ENCODE data around the gene RARA.

RARA gene

DNA sequence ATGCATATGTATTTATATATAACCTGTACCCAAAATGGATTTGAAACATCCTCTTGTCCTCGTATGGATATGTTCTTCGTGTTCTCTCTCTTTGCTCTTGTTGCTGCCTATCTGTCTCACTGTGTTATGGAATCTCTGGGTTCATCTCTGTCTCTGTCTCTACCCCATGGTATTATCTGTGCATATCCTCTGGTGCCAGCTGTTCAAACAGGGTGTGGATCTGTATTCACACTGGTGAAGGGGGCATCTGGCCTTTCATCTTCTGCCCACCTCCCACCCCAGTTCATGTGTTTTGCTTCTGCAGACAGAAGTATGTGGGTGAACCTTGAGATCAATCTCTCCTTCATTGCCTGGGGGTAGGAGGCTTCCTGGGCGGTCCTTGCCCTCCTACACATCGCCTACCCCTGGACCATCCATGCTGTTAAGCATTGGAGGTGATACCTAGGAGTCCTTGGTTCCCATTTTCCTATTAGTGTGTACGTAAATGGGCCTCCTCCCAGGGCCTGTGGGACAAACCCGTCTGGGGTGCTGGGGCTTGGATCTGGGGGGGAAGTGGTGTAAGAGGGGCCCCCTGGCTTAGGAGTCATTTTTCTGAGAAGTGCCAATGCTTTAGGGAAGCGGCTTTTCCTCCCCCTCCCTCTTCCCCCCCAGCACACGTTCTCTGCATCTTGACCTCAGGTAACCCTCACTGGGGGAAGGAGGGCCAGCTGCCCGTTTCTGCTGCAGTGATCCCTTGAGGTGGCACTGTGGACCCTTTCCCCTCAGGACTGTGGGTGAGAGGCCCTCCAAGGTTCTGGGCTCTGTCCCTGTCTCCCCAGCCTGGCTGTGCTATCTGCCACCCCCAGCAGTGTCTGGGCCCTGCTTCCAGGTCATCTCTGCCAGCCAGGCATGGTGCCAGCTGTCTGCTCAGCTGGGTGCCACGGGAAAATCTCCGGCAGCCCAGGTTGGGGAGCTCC, 21.1 kb downstream of the RARA start:
- peaks cover 19% of the 10 kb centered on the region for H3K4me1 ChIP-seq (ENCODE audit: control insufficient read depth, insufficient read depth, low read length)
- no peak overlapping the region for H3K27ac ChIP-seq (ENCODE audit: extremely low read depth, low read depth, low read length)
- peak; percentile 47 for TF ChIP-seq GLIS2 (tag by site-specific recombination; IDR thresholded peaks at IDR 0.05)
- TF ChIP-seq, protein P1, sequence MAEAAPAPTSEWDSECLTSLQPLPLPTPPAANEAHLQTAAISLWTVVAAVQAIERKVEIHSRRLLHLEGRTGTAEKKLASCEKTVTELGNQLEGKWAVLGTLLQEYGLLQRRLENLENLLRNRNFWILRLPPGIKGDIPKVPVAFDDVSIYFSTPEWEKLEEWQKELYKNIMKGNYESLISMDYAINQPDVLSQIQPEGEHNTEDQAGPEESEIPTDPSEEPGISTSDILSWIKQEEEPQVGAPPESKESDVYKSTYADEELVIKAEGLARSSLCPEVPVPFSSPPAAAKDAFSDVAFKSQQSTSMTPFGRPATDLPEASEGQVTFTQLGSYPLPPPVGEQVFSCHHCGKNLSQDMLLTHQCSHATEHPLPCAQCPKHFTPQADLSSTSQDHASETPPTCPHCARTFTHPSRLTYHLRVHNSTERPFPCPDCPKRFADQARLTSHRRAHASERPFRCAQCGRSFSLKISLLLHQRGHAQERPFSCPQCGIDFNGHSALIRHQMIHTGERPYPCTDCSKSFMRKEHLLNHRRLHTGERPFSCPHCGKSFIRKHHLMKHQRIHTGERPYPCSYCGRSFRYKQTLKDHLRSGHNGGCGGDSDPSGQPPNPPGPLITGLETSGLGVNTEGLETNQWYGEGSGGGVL (tag by site-specific recombination; IDR thresholded peaks at IDR 0.05) = peak; percentile 78
- peak; percentile 69 for TF ChIP-seq ZIC2 (tag by site-specific recombination; IDR thresholded peaks at IDR 0.05)
- TF ChIP-seq, protein P2, sequence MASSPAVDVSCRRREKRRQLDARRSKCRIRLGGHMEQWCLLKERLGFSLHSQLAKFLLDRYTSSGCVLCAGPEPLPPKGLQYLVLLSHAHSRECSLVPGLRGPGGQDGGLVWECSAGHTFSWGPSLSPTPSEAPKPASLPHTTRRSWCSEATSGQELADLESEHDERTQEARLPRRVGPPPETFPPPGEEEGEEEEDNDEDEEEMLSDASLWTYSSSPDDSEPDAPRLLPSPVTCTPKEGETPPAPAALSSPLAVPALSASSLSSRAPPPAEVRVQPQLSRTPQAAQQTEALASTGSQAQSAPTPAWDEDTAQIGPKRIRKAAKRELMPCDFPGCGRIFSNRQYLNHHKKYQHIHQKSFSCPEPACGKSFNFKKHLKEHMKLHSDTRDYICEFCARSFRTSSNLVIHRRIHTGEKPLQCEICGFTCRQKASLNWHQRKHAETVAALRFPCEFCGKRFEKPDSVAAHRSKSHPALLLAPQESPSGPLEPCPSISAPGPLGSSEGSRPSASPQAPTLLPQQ (tag by site-specific recombination; IDR thresholded peaks at IDR 0.05) = peak; percentile 43; the same call in 1 of the 2 replicates
- no peak for TF ChIP-seq KLF10 (tag by site-specific recombination; IDR thresholded peaks at IDR 0.05)
- TF ChIP-seq ZNF10 (tag by site-specific recombination; IDR thresholded peaks at IDR 0.05) = 0 out of 2 replicates have a peak, but pooled peaks have one; percentile 29
- TF ChIP-seq GLIS1 (tag by site-specific recombination; IDR thresholded peaks at IDR 0.05) = peak; percentile 86
- peak; percentile 97 for TF ChIP-seq EGR2 (tag by site-specific recombination; IDR thresholded peaks at IDR 0.05; ENCODE audit: low read depth)
- TF ChIP-seq ZNF600 (tag by site-specific recombination; IDR thresholded peaks at IDR 0.05) = peak; percentile 40; the same call in 1 of the 2 replicates
- no peak for TF ChIP-seq ZNF677 (tag by site-specific recombination; IDR thresholded peaks at IDR 0.05)
- TF ChIP-seq ZFHX2 (tag by site-specific recombination; conservative IDR thresholded peaks at IDR 0.05) = peak; percentile 97
- TF ChIP-seq, protein P3, sequence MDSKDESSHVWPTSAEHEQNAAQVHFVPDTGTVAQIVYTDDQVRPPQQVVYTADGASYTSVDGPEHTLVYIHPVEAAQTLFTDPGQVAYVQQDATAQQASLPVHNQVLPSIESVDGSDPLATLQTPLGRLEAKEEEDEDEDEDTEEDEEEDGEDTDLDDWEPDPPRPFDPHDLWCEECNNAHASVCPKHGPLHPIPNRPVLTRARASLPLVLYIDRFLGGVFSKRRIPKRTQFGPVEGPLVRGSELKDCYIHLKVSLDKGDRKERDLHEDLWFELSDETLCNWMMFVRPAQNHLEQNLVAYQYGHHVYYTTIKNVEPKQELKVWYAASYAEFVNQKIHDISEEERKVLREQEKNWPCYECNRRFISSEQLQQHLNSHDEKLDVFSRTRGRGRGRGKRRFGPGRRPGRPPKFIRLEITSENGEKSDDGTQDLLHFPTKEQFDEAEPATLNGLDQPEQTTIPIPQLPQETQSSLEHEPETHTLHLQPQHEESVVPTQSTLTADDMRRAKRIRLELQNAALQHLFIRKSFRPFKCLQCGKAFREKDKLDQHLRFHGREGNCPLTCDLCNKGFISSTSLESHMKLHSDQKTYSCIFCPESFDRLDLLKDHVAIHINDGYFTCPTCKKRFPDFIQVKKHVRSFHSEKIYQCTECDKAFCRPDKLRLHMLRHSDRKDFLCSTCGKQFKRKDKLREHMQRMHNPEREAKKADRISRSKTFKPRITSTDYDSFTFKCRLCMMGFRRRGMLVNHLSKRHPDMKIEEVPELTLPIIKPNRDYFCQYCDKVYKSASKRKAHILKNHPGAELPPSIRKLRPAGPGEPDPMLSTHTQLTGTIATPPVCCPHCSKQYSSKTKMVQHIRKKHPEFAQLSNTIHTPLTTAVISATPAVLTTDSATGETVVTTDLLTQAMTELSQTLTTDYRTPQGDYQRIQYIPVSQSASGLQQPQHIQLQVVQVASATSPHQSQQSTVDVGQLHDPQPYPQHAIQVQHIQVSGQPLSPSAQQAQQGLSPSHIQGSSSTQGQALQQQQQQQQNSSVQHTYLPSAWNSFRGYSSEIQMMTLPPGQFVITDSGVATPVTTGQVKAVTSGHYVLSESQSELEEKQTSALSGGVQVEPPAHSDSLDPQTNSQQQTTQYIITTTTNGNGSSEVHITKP (tag by site-specific recombination; IDR thresholded peaks at IDR 0.05) = peak; percentile 30
- TF ChIP-seq ZNF341 (tag by site-specific recombination; IDR thresholded peaks at IDR 0.05; ENCODE audit: low read depth) = peak; percentile 91
- TF ChIP-seq ZBTB48 (tag by site-specific recombination; IDR thresholded peaks at IDR 0.05) = 0 out of 2 replicates have a peak, but pooled peaks have one; percentile 48
- TF ChIP-seq, protein P4, sequence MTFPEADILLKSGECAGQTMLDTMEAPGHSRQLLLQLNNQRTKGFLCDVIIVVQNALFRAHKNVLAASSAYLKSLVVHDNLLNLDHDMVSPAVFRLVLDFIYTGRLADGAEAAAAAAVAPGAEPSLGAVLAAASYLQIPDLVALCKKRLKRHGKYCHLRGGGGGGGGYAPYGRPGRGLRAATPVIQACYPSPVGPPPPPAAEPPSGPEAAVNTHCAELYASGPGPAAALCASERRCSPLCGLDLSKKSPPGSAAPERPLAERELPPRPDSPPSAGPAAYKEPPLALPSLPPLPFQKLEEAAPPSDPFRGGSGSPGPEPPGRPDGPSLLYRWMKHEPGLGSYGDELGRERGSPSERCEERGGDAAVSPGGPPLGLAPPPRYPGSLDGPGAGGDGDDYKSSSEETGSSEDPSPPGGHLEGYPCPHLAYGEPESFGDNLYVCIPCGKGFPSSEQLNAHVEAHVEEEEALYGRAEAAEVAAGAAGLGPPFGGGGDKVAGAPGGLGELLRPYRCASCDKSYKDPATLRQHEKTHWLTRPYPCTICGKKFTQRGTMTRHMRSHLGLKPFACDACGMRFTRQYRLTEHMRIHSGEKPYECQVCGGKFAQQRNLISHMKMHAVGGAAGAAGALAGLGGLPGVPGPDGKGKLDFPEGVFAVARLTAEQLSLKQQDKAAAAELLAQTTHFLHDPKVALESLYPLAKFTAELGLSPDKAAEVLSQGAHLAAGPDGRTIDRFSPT (tag by site-specific recombination; IDR thresholded peaks at IDR 0.05) = 0 out of 2 replicates have a peak, but pooled peaks have one; percentile 24
- TF ChIP-seq, protein P5, sequence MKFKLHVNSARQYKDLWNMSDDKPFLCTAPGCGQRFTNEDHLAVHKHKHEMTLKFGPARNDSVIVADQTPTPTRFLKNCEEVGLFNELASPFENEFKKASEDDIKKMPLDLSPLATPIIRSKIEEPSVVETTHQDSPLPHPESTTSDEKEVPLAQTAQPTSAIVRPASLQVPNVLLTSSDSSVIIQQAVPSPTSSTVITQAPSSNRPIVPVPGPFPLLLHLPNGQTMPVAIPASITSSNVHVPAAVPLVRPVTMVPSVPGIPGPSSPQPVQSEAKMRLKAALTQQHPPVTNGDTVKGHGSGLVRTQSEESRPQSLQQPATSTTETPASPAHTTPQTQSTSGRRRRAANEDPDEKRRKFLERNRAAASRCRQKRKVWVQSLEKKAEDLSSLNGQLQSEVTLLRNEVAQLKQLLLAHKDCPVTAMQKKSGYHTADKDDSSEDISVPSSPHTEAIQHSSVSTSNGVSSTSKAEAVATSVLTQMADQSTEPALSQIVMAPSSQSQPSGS (tag by site-specific recombination; IDR thresholded peaks at IDR 0.05; ENCODE audit: low read depth) = no peak
- TF ChIP-seq ZNF768 (tag by site-specific recombination; IDR thresholded peaks at IDR 0.05) = no peak
- H3K36me3 ChIP-seq (ENCODE audit: control insufficient read depth in 2 of 2, insufficient read depth in 1 of 2, low read length in 2 of 2) = peaks cover 0 to 23% of the 10 kb centered on the region in 2 experiments; a peak in 2 of 3 replicates
- CTCF ChIA-PET = interaction anchor here (0.8 to 1.6 kb wide), 3 partner anchors 8 to 27 kb away, joined by 3 to 8 read pairs (median 4); no protein-coding TSS in a partner anchor
- POLR2A ChIA-PET = interaction anchor here (1.8 kb wide), 1 partner anchor 13 kb away, joined by 9 read pairs; no protein-coding TSS in a partner anchor
- H3K9me3 ChIP-seq (ENCODE audit: control insufficient read depth, insufficient read depth, low read depth, low read length) = no peaks in the 10 kb centered on the region
- no peak overlapping the region for H3K4me3 ChIP-seq (ENCODE audit: low read depth, low read length)
